NCI-H187 treated with DMSO at 0.1 percent for 48 hours (cell line): ENCODE measurements around the gene SNX9.

Source experiments
- DNase-seq: peaks from one replicate; lab custom pipeline; 2025; lab: John Stamatoyannopoulos, UW

The SNX9 gene

GRCh38 chr6:157804448-157805327 lies 18.4 kb upstream of the SNX9 start:
- DNase-seq, result no peak

GRCh38 chr6:157806131-157806855 lies 16.8 kb upstream of the SNX9 start:
- DNase-seq, result no peak

GRCh38 chr6:157806856-157807215 lies 16.2 kb upstream of the SNX9 start:
- DNase-seq, result no peak

- DNase-seq, result no peak
Measured at GRCh38 chr6:157808405-157808950, 14.6 kb upstream of the SNX9 start.

GRCh38 chr6:157809613-157810012 lies 13.4 kb upstream of the SNX9 start:
- DNase-seq, result no peak

GRCh38 chr6:157811137-157811475 lies 11.9 kb upstream of the SNX9 start:
- DNase-seq, result no peak

GRCh38 chr6:157811476-157812173 lies 11.4 kb upstream of the SNX9 start:
- DNase-seq, result no peak

- DNase-seq, result no peak
Measured at GRCh38 chr6:157812425-157813171, 10.4 kb upstream of the SNX9 start.

GRCh38 chr6:157813191-157813590 lies 9.9 kb upstream of the SNX9 start:
- no peak for DNase-seq

- no peak for DNase-seq
Measured at GRCh38 chr6:157813750-157814455, 9.1 kb upstream of the SNX9 start.

- no peak for DNase-seq
Measured at GRCh38 chr6:157814883-157815282, 8.2 kb upstream of the SNX9 start.

- DNase-seq, result no peak
Measured at GRCh38 chr6:157821342-157822033, 1.6 kb upstream of the SNX9 start.

GRCh38 chr6:157822245-157823000 lies 623 bp upstream of the SNX9 start:
- no peak for DNase-seq

GRCh38 chr6:157823528-157824370 lies 703 bp downstream of the SNX9 start:
- DNase-seq, result no peak

GRCh38 chr6:157825243-157825904 lies 2.3 kb downstream of the SNX9 start:
- DNase-seq, result no peak

- no peak for DNase-seq
Measured at GRCh38 chr6:157830354-157831017, 7.4 kb downstream of the SNX9 start.

GRCh38 chr6:157831018-157831369 lies 7.9 kb downstream of the SNX9 start:
- no peak for DNase-seq
